Left lobe of liver (tissue), 2 donors: ENCODE results near the gene CFAP53. TPM values are rescaled to one million over a fixed set of nuclear protein-coding genes. Genes with fewer than 3 reads are reported as not detected.
A peak's percentile ranks its signal among the peaks of the same experiment; 100 is the strongest.
"Not testable (repeated sequence)": the region's sequence is repeated elsewhere in the genome, so short reads cannot be mapped to it uniquely, and the experiment has no call there.

Experiments
- ATAC-seq: fragments of 200-7000 bp; cut with Tn5 transposase; one replicate; pipeline ENCODE4 v1.9.1; 2020; ENCODE audit warnings: mild to moderate bottlenecking, moderate library complexity
- DNase-seq: peaks from one replicate; pipeline ENCODE4 v3.0.0-alpha.2; 2020; ENCODE audit warnings: low spot score
- total RNA-seq: library from RNA; stranded (reverse); gene quantifications from one replicate; pipeline ENCODE4 v1.2.1, GENCODE V29; 2021
- donor health status: DM: no; HTN: no; CAD: no; lungs with moderate emphysema.
- donor health status: DM: no; HTN: yes; CAD: no.

CFAP53 gene, protein sequence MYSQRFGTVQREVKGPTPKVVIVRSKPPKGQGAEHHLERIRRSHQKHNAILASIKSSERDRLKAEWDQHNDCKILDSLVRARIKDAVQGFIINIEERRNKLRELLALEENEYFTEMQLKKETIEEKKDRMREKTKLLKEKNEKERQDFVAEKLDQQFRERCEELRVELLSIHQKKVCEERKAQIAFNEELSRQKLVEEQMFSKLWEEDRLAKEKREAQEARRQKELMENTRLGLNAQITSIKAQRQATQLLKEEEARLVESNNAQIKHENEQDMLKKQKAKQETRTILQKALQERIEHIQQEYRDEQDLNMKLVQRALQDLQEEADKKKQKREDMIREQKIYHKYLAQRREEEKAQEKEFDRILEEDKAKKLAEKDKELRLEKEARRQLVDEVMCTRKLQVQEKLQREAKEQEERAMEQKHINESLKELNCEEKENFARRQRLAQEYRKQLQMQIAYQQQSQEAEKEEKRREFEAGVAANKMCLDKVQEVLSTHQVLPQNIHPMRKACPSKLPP
- 0.25 TPM for total RNA-seq

GRCh38 chr18:50266248-50266704 is at the start of gene CFAP53:
CFAP53 (minus strand) TSS chr18:50266495; CDS start chr18:50266404, 91 bp downstream.
- ATAC-seq: peak; percentile 94
- peak; percentile 93 for DNase-seq

DNA sequence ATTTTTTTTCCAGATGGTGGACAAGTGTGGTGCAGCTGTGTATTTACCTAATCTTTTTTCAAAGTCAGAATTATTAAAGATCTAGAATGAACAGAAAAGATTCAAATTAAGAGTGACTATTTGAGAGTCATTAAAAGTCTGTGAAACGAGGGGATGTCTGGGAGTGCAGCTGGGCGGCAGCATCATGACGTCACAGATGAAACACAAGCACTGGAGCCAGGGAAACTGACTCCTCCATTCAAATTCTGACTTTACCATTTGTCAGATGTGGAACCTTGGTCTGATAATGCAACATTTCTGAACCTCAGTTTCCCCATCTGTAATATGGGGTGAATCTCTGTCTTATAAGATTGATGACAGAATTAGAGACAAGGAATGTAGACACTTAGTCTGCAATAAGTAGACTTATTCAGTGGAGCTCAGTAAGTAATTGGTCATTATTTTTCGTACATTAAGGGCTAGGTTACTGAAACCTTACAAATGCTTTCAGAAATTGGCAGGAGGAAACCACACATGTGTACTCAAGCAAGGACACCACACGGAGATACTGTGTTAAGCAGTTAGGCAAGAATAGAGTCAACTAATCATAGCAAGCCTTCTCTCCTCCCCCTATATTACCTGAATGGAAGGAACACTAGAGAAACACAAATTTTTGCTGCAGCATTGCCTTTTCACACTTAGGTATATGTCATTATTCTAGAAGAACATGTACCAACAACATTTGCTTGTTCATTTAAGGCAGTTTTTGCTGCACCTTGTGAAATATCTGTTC is 49.0 kb upstream of the CFAP53 start:
- ATAC-seq (peak; percentile 76), DNase-seq (no peak)

DNA sequence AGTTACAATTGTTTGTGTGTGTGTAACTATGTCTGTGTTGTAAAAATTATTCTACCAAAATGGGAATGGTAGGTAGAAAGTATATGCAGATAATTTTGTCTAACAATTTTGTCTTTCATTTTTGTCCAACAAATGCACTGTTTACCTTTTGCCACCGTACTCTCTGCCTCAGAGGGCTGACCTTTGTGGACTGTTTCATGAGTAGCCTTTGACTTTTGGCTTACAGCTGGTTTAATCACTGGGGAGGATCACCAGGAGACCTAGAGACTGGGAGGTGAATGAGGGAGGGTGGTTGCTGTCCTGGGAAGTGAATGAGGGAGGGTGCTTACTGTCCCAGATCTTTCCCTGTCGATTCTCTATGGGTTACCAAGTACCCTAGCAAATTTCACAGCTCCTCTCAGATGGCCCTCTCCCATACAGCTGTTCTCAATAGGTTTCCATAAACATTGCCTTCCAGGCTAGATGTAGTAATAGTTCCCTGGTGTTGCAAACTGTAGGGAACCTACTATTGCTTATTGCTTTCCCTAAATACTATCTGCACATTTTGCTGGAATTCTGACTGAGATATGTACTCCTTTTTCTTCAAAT is 47.7 kb upstream of the CFAP53 start:
- peak; percentile 92 for ATAC-seq
- peak; percentile 72 for DNase-seq

DNA sequence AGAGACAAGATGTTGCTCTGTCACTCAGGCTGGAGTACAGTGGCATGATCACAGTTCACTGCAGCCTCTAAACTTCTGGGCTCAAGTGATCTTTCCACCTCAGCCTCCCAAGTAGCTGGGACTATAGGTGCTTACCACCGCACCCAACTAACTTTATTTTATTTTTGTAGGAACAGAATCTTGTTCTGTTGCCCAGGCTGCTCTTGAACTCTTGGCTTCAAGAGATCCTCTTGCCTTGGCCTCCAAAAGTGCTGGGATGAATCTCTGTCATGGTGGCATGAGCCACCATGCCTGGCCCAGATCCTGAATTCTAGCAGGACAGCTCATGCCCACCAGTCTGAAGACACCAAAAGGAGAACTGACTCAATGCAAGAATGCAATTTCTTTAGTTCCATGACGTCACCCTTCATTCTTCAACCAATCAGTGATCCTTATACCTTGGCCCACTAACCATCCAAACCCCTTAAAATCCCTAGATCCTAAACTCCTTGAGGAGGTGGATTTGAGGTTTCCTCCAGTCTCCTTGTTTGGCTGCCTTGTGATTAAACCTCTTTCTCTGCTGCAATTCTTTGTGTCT is 46.8 kb upstream of the CFAP53 start:
- no peak for DNase-seq
- no peak for ATAC-seq

DNA sequence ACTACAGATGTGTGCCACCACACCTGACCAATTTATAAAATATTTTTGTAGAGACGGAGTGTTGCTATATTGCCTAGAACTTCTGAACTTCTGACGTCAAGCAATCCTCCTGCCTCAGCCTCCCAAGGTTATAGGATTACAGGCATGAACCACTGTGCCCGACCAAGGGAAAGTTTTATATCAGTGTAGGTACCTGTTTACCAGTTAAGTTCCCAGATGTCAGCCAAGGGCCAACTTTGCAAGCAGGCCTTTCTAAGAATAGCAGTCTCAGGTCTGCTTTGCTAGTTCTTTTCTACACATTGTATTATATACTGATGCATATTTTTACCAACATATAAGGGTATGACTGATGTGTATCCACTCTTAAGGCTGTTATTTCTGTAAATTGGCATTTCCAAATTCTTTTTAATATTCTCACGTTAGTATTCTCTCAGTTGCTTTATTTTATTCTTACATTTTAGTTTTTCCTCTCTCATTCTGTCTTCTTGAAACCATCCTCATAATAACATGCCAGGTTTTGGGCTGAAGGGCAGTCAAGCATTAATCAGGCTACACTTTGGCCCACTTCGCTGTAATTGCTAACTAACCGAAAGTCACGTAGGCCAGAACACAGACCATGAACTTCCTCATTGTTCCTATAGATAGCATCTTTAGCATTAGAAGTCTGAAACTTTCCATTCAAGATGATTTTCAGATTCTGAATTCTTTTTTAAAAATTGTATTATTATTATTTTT is 46.2 kb upstream of the CFAP53 start:
- DNase-seq (no peak), ATAC-seq (no peak)

- DNase-seq: no peak
Measured at GRCh38 chr18:50311650-50312049, 45.4 kb upstream of the CFAP53 start.

GRCh38 chr18:50310080-50310479 is 43.8 kb upstream of the CFAP53 start:
- no peak for ATAC-seq

More at GRCh38 chr18:50311650-50312049, 45.4 kb upstream of the CFAP53 start:
- ATAC-seq: no peak

DNA sequence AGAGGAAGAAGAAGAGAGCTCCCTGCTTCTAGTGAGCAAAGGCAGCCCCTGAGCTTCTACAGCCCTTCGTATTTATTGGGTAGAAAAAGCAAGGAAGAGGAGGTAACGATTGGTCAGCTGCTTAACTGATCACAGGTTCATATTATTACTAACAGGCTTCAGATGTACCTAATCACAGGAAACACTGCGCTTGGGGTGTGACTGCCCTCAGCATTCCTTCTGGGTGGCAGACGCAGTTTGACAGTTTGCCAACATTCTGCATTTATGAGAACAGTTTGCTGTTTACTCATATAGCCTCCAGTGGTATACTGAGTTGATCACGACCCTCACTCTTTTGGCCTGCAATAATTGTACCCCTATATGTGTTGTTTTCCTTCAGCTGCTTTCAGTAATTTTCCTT is 42.6 kb upstream of the CFAP53 start:
- ATAC-seq, DNase-seq: not testable (repeated sequence)

More at GRCh38 chr18:50310080-50310479, 43.8 kb upstream of the CFAP53 start:
- DNase-seq: no peak

DNA sequence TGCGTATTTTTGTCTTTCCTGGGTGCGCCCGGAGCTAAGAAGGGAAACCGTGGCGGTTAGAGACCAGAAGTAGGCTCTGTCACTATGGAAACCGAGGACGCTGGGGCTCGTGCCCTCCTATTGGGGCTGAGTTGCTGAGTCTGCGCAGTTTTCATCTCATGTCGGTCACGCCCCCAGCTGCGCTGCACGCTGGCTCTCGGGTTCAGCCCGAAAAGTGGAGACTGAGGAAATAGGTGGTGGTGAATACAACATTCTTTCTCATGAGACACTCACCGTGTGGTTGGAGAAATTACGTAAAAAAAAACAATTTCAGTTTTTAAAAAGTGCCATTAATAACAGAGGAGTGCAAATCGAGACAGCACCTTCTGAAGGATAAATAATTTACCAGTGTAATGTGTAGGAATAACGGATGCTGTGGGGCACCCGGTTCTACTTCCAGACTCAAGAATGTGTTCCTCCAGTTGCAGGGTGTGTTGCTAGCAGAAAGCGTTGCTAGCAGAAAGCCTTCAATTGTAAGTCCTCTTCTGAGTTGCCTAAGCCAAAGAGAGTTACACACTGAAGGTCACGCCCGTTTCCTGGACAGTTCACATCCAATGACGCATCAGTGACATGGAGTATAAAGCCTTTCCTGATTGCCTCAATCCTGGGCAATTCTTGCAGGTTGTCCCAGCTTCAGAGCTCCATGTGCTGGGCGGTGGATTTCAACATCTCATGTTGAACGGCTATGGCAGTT is 41.6 kb upstream of the CFAP53 start:
- ATAC-seq: peak; percentile 94
- peak; percentile 93 for DNase-seq

DNA sequence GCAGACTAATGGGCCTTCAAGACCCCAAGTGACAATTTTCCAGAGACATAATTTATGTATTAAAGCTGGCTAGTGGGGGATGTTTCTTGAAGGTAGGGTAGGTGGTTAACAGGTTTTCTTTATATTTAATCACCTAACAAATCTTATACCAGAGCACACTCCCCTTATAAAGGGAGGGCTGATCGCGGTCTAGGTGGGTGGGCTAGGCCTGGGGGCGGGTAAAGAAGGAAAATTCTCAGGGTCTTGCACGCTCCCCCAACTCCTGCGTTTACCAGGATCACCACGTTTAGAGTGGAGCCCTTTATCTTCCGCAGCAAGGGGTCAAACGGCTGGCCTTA is 41.1 kb upstream of the CFAP53 start:
- no peak for ATAC-seq
- DNase-seq: no peak

DNA sequence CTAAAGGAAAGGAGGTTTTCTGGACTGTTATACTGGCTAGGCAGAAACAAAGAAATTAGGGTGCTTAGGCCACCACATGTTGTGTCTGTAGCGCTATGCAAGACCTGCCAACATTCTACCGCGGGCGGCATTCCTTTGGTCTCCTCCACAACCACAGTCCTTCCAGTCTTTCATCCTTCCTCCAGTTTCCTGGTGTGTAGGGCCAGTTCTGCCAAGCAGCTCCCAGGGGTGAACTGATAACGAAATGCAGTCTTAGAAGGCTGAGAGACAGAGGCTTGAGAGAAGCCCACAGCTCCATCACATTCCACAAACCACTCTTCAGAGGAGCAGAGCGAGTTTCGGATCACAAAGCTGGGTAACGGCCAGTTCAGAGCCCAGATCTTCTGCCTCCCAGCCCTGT is 40.6 kb upstream of the CFAP53 start:
- no peak for ATAC-seq
- DNase-seq: no peak

DNA sequence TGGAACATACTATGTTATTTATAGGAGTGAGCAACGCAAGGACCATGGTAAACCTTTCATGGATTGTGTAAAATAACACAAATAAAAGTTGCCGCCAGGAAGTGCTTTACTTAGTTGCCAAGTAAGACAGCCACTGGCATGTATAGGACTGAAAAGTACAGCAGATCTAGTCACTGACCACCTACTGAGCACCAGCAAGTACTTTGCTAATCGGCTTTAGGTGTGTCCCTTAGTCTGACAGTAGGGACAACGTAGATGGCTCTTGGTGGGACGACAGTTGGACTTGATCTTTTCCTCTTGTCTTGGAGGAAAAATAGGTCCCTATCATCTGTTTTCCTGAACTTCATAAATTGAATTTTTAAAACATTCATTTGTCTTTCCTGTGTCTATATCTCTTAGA is 34.8 kb upstream of the CFAP53 start:
- ATAC-seq: no peak
- no peak for DNase-seq

DNA sequence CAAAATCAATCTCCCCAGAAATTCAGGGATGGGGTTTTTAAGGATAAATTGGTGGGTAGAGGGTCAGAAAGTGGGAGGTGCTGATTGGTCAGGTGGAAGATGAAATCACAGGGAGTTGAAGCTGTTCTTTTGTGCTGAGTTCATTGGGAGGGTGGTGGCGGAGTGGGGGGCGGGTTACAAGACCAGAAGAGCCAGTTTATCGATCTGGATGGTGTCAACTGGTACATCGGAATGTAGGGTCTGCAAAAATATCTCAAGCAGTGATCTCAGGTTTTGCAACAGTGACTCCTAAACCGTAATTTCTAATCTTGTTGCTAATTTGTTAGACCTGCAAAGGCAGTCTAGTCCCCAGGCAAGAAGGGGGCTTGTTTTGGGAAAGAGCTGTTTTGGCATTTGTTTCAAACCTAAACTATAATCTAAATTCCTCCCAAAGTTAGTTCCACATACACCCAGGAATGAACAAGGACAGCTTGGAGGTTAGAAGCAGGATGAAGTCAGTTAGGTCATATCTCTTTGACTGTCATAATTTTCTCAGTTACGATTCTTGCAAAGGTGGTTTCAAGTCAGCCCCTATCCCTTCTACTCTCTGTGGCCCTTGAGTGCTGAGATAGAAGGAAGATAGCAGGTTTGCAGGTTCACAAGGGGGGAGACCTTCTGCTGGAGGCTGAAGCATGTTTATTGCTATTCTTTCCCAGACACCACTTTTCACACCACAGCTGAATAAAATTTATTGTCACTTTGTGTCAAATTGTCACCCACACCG is 33.5 kb upstream of the CFAP53 start:
- ATAC-seq: no peak
- no peak for DNase-seq

DNA sequence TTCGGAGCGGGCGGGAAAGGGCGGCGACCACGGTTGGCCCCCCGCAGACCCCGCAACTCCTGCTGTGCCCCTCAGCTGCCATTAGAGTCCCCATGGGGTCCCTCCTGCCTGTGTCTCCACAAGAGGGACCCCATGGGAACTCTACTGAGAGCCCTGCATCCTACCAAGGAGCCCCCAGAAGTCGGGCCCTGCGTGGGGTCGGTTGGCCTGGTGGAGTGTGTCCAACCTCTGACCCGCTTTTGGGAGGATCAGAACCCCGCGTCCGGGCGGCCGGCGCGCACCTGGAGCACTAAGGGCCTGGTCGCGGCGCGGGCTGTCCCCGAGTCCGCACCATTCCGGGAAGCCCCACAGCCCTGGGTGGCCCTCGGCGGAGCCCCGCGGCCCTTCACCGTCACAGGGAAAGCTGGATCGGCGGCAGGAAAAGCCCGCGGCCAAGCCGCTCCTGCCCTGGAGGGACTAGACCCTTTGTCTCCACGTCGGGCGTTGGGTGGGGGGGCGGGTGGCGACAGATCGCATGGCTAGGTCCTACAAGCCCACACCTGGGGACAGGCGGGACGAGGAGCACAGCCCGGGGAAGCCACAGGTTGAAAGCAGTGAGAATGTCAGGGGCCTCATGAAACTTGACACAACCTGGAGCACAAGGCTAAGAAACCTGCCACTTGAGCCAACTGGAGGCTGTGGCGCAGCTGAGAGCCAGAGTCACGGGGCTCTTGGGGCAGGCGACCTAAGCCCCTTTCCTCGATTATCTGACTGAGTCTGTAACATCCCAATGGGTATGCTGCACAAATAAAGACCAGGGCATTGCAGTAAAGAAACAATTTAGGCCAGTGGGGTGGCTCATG is 32.4 kb upstream of the CFAP53 start:
- ATAC-seq (no peak), DNase-seq (no peak)

GRCh38 chr18:50297621-50298442 is 31.5 kb upstream of the CFAP53 start:
- DNase-seq (peak; percentile 85), ATAC-seq (peak; percentile 98)

- peak; percentile 51 for ATAC-seq
- no peak for DNase-seq
Measured at GRCh38 chr18:50293039-50293438, 26.7 kb upstream of the CFAP53 start.

DNA sequence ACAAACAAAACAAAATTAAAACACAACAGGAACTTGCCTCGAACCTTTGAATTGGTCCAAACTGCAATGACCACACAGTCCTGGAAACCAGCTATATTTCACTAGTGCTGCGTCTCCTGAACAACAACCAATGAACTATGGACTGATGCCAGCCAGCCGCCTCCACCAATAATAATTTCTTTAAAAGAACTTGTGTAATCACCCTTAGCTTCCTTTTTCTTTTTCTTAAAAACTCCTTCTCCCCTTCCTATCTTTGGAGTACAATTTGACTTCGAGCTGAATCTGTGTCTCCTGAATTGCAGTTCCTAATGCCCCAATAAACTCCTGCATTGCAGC is 22.8 kb upstream of the CFAP53 start:
- ATAC-seq (no peak), DNase-seq (no peak)
